HCEC 1CT (cell line): ENCODE data around the gene FNIP1.
"Not testable (repeated sequence)": the region's sequence is repeated elsewhere in the genome, so short reads cannot be mapped to it uniquely, and the experiment has no call there.

Source experiments
- DNase-seq: peaks from one replicate; pipeline ENCODE4 v3.0.0-alpha.2; 2017

FNIP1 gene

DNA sequence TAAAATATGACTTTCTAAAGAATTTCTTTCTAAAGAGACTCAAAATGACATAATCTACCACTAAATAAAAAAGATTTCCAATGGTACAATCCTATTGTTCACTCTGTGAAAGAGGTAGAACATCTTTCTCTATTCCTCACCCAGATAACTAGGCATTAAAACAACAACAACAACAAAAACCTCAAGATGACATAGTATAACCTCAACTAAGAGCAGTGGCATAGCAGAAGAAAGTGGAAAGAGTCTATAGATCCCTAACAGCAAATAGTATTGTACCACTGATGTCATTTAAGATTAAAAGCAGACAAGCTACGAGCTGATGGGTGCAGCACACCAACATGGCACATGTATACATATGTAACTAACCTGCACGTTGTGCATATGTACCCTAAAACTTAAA lies 191.7 kb downstream of the FNIP1 start:
- DNase-seq: no peak

- no peak for DNase-seq
Observed at GRCh38 chr5:131595088-131596033, 201.5 kb downstream of the FNIP1 start.

DNA sequence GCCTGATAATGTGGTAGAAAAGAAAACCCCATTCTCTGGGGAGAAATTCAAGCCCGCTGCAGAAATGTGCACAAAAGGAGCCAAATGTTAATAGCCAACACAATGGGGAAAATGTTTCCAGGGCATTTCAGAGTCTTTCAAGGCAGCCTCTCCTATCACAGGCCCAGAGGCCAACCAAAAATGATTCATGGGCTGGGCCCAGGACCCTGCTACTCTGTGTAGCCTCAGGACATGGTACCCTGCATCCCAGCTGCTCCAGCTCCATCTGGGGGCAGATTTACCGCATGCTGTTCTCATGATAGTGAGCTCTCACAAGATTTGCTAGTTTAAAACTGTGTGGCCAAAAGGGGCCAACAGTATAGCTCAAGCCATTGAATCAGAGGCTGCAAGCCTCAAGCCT lies 202.9 kb downstream of the FNIP1 start:
- DNase-seq: no peak

GRCh38 chr5:131593436-131593835 lies 203.4 kb downstream of the FNIP1 start:
- DNase-seq: not testable (repeated sequence)
